Activated T-cell treated with anti-CD3 and anti-CD28 coated beads for 48 hours (primary cell): ENCODE results near the gene SLC4A3.
A peak's percentile ranks its signal among the peaks of the same experiment; 100 is the strongest.

Source experiments
- DNase-seq: peaks from one replicate; pipeline ENCODE4 v3.0.0-alpha.2; 2020; ENCODE audit warnings: low read depth

SLC4A3 gene

GRCh38 chr2:219633276-219634065, 6.0 kb downstream of the SLC4A3 start:
- DNase-seq = no peak

GRCh38 chr2:219634171-219634940, 6.9 kb downstream of the SLC4A3 start:
- DNase-seq = no peak

- DNase-seq = no peak
Observed at GRCh38 chr2:219634951-219635751, 7.7 kb downstream of the SLC4A3 start.

- DNase-seq = no peak
Observed at GRCh38 chr2:219636144-219636915, 8.9 kb downstream of the SLC4A3 start.

- no peak for DNase-seq
Observed at GRCh38 chr2:219636941-219637841, 9.8 kb downstream of the SLC4A3 start.

DNA sequence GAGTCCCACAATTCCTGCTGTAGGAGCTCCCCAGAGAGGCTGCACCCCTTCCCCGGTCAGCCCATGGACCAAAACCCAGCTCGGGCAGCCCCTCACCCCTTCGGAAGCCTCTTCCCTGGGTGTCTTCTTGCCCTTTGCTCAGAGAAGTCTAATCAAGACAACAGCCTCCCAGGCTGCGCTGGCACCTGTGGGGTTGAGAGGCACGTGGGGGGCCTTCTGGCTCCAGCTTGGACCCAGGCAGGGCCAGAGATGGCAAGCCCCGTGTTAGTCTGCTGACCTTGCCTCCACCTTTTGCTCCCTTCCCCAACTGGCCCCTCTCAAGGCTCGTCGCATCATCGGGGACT, 10.4 kb downstream of the SLC4A3 start:
- DNase-seq = no peak

- DNase-seq = no peak
Observed at GRCh38 chr2:219638217-219638947, 11.0 kb downstream of the SLC4A3 start.

- no peak for DNase-seq
Observed at GRCh38 chr2:219638948-219639755, 11.7 kb downstream of the SLC4A3 start.

- no peak for DNase-seq
Observed at GRCh38 chr2:219641390-219642068, 14.1 kb downstream of the SLC4A3 start.

- no peak for DNase-seq
Observed at GRCh38 chr2:219642069-219642454, 14.6 kb downstream of the SLC4A3 start.

- peak; percentile 86 for DNase-seq
Observed at GRCh38 chr2:219642465-219643083, 15.1 kb downstream of the SLC4A3 start.

- DNase-seq = no peak
Observed at GRCh38 chr2:219643084-219643473, 15.6 kb downstream of the SLC4A3 start.

DNA sequence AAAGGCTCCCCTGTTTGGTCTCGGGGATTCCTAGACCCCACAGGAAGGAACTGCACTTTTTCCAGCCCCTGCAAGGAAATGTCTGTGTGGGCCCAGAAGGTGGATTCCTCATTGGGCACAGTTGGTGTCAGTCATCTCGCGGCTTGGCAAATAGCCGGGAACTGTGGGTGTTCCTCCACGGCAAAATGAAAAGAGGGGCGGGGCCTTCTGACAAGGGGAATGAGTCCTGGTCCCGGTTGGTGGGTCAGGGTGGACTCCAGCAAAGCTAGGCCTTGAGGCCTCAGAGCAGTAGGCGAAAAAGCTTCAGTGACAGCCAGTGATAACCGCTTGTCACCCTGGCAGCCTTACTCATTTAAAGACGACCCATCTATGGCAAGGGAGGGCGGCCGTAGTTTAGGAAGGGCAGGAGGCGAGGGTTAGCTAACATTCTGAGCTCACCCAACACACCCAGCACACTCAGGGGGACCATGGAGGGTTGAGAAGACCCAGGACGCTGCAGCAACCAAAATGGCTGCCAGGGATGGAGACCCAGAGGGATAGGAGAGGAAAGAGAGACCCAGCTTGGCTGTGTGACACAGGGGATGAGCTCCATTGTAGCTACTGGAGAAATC, 16.5 kb downstream of the SLC4A3 start:
- DNase-seq = no peak

- no peak for DNase-seq
Observed at GRCh38 chr2:219644801-219645480, 17.5 kb downstream of the SLC4A3 start.

DNA sequence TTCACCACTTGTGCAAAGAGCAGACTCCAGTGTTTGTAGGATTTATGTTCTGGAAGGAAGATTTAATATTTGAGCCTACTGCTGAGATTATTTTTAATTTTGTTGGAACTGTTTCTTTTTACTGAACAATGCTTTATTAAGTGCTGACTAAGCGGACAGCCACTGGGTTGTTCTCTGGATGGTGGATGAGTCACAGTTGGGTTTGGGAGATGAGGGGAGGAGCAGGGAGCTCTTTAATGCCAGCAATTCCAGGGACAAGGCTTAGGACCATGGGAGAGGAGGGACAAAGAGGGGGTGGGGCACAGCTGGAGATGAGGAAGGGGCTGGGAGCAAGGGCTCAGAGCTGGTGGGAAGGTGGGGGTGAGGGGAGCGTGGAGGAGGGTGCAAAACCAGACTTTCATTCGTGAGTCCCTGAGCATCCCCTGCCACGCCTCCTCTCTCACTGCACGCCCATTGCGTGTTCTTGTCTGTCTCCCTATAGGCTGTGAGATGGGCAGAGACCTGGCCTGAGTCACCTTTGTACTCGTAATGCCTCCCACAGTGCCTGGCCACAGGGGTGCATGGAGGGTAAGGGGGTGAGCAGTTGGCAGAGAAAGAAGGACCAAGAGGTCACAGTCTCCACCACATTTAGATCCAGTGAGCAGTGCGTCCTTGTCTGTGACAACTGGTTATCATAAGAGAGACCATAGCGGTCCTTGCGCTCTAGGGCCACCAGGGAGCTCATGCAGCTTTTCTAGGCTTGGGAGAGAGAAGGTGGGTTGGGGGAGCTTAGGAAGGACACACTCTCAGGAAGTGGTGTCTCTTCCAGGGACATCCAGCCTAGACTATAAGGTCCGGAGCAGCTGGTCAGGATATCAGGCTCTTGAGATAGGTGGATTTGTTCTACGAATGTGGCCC, 18.4 kb downstream of the SLC4A3 start:
- DNase-seq = no peak

GRCh38 chr2:219648176-219648575, 20.7 kb downstream of the SLC4A3 start:
- no peak for DNase-seq
